ENCODE measurements around the gene MCM3AP.

The MCM3AP gene

DNA sequence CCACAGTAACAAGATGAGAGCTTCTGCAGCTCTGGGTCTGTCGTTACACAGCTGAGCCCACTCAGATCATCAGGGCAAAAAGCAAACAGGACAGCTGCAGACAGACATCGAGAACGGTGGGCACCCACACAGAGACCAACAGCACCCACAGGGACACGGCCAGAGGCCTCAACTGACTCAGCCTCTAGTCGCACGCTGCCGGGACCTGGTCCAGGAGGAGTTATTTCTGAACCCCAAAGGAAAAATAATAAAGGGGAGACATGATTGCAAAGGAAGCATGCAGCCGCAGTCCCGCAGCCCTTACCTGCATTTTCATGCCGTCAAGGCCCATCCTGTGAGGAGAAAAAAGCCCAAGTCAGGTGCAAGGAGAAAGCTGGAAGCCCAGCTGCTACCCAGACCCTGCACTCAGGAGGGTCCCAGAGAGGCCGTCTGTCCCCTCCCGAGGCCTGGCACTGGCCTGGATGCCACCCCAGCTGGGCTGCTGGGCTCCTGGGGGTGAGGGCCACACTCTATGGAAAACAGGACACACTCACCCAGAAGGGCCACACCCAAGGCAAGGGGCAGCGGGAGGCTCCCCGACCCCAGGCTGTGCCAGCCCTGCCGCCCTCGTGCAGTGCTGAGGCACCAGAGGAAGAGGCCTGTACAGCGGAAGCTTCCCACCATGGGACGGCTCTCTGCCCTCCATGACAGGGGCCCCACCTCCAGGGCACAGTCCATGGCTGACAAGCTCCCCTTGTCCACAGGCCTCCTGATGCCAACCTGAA is 72.5 kb downstream of the MCM3AP start:
- no peak for TF ChIP-seq FOXP2 (optimal IDR thresholded peaks at IDR 0.05; ENCODE audit: control extremely low read depth, extremely low read length, insufficient read depth)
- TF ChIP-seq EZH2 (IDR thresholded peaks at IDR 0.05), result no peak
- no peak for TF ChIP-seq POLR2AphosphoS5 (IDR thresholded peaks at IDR 0.05; ENCODE audit: borderline replicate concordance, low read depth, low read length)
- H3K9me3 ChIP-seq (ENCODE audit: low read depth, low read length), result no peaks in the 10 kb centered on the region
- no peak overlapping the region for H3K9ac ChIP-seq (ENCODE audit: insufficient read length)
- no peak overlapping the region for H3K4me3 ChIP-seq
- no peak overlapping the region for H3K27ac ChIP-seq
- H3K36me3 ChIP-seq (ENCODE audit: insufficient read depth, low read length), result peaks cover 33% of the 10 kb centered on the region; the same call in 1 of the 2 replicates
- DNase-seq (ENCODE audit: low read depth, low spot score), result no peak

DNA sequence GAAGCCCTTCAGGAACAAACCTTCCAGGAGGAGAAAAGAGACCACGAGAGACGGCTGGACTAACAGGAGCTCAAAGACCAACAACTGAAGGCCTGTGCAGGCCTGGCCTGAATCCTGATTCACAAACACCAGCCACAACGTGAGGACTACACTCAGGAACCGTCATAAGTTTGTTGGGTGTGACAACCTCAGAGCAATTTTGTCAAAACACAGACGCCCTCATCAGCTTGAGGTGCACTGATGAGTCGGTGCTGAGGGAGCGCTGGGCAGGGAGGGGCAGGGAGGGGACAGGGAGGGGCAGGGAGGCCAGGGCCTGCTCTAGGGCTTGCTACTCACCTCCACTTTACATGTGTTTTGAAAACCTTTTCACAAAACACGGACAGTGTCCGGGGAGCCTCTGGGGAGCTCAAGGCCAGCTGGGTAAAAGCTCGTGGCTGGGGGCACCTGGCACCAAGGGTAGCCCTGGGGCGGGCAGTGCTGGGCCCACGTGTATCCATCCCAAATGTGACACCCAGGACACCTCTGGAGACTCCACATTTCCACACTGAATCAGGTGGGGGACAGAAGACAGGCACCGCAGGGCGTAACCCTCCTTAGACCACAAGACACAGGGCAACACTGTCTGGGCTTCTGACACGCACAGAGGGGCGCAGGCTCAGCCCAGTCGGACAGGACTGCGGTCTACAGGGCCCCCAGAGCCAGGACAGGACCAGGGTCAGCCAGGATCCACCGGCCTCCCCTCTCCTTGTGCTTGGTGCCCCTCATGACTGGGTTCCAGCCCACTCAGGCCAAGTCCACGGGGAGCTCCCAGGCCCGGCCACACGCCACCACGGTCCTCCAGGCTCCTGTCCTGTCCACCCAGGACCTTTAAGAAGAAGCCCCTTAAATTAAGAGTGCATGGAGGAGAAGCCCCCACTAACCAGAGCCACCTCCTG is 73.4 kb downstream of the MCM3AP start:
- Histone ChIP-seq H3K9me3 (ENCODE audit: low read depth, low read length) (no peaks in the 10 kb centered on the region), H3K27ac (0 out of 2 replicates have a peak overlapping the region, but pooled peaks have one; percentile 31), H3K36me3 (ENCODE audit: insufficient read depth, low read length) (peaks cover 40% of the 10 kb centered on the region; the same call in 1 of the 2 replicates), H3K4me3 (no peak overlapping the region), H3K9ac (ENCODE audit: insufficient read length) (no peak overlapping the region)
- DNase-seq (ENCODE audit: low read depth, low spot score), result no peak
- TF ChIP-seq EZH2 (IDR thresholded peaks at IDR 0.05), result no peak
- TF ChIP-seq FOXP2 (optimal IDR thresholded peaks at IDR 0.05; ENCODE audit: control extremely low read depth, extremely low read length, insufficient read depth), result no peak
- no peak for TF ChIP-seq POLR2AphosphoS5 (IDR thresholded peaks at IDR 0.05; ENCODE audit: borderline replicate concordance, low read depth, low read length)

DNA sequence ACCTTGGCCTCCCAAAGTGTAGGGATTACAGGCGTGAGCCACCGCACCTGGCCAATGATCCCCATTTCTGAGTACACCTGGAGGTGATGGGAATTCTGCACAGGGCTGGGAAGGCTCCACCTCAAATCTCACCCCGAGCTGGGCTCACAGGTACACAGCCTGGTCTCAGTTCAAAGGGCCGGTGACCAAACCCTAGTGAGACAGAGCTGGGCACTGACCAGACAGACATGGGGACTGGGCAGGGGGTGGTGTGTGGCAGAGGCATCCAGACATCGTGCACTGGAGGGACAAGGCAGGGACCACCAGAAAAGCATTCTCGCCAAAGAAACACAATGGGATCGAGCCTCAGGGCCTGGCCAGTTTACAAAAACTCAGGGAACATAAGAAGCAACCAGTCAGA is 74.0 kb downstream of the MCM3AP start:
- no peak overlapping the region for H3K4me3 ChIP-seq
- no peak overlapping the region for H3K27ac ChIP-seq
- no peak for TF ChIP-seq POLR2AphosphoS5 (IDR thresholded peaks at IDR 0.05; ENCODE audit: borderline replicate concordance, low read depth, low read length)
- H3K9me3 ChIP-seq (ENCODE audit: low read depth, low read length), result no peaks in the 10 kb centered on the region
- no peak overlapping the region for H3K9ac ChIP-seq (ENCODE audit: insufficient read length)
- DNase-seq (ENCODE audit: low read depth, low spot score), result no peak
- peaks cover 44% of the 10 kb centered on the region; the same call in 1 of the 2 replicates for H3K36me3 ChIP-seq (ENCODE audit: insufficient read depth, low read length)

DNA sequence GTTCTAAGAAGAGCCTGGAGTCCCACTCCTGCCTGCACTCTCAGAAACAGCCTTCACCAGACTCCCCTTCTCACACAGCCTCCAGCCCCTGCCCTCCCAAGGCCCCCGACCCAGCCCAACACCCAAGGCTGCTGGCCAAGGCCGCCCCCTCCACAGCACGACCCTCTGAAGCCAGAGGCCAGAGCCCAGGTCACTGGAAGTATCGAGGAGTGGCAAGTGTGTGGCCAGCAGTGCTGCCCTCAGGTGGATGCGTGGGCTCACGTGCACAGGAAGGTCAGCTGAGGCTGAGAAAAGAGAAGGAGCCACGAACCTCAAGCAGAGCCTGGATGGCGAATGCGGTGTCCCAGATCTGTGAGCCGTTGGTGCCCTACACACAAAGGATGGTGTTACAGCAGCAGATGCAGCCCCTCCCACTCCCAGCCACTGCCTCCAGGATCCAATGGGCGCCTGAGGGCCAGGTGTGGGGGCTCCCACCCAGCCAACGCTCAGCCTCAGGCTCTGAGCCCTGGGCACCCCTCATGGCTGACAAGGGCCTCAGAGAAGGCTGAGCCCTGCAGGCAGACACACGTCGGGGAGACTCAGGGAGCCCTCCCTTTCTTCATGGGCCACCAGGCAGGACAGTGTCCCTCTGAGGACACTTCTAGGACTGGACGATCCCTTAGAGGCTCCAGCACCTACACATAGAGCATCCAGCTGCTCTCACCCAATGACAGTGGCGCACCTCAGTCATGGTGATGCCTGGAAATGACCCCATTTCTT is 74.9 kb downstream of the MCM3AP start:
- Histone ChIP-seq H3K27ac (no peak overlapping the region), H3K9me3 (ENCODE audit: low read depth, low read length) (no peaks in the 10 kb centered on the region), H3K36me3 (ENCODE audit: insufficient read depth, low read length) (peaks cover 49% of the 10 kb centered on the region; the same call in 1 of the 2 replicates), H3K9ac (ENCODE audit: insufficient read length) (no peak overlapping the region), H3K4me3 (no peak overlapping the region)
- TF ChIP-seq FOXP2 (optimal IDR thresholded peaks at IDR 0.05; ENCODE audit: control extremely low read depth, extremely low read length, insufficient read depth) (no peak), EZH2 (IDR thresholded peaks at IDR 0.05) (no peak), POLR2AphosphoS5 (IDR thresholded peaks at IDR 0.05; ENCODE audit: borderline replicate concordance, low read depth, low read length) (no peak)
- no peak for DNase-seq (ENCODE audit: low read depth, low spot score)

DNA sequence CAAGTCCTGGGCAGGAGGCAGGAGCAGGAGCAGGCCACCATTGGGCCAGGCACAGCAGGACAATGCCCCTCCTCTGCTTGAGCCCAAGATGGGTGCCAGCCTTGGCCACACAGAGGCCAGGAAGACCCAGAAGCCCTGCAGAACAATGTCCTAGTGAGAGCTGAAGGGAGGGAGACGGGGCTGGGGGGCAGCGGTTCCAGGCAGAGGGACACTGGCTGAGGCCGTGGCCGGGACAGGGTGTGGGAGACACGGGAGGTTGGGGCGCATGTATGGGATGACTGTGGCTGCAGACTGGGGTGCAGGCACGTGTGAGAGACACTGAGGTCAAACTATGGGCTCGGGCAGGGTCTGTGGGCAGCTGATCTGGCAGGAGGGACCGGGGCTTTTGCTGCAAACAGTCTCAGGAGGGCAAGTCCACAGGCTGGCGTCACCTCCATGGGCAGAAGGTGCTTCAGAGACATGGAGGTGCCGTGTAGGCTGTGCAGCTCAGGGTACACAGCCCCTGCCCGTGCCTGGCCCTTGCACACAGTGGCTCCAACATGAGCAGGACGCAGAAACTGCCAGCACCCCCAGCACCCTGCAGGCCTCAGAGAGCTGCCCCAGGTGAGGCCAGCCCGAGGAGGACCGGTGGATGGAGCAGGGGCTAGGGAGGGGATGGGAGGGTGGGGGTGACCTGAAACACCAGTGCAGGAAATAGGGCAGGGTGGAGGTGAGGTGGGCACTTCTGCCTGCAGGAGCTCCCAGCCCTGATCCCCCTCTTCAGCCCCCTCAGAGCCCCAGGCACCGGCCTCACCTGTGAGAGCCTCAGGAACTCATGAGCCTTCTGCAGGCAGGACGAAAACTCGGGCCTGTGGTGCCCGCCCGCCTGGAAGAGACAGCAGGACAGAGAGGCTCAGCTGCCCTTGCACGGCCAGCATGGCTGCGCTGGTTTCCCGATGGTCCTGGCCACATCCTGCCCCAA is 76.4 kb downstream of the MCM3AP start:
- TF ChIP-seq FOXP2 (optimal IDR thresholded peaks at IDR 0.05; ENCODE audit: control extremely low read depth, extremely low read length, insufficient read depth) (no peak), POLR2AphosphoS5 (IDR thresholded peaks at IDR 0.05; ENCODE audit: borderline replicate concordance, low read depth, low read length) (no peak), EZH2 (IDR thresholded peaks at IDR 0.05) (no peak)
- DNase-seq (ENCODE audit: low read depth, low spot score), result no peak
- H3K9ac ChIP-seq (ENCODE audit: insufficient read length), result no peak overlapping the region
- peaks cover 63% of the 10 kb centered on the region for H3K36me3 ChIP-seq (ENCODE audit: insufficient read depth, low read length)
- no peak overlapping the region for H3K4me3 ChIP-seq
- H3K9me3 ChIP-seq (ENCODE audit: low read depth, low read length), result no peaks in the 10 kb centered on the region
- H3K27ac ChIP-seq, result no peak overlapping the region

DNA sequence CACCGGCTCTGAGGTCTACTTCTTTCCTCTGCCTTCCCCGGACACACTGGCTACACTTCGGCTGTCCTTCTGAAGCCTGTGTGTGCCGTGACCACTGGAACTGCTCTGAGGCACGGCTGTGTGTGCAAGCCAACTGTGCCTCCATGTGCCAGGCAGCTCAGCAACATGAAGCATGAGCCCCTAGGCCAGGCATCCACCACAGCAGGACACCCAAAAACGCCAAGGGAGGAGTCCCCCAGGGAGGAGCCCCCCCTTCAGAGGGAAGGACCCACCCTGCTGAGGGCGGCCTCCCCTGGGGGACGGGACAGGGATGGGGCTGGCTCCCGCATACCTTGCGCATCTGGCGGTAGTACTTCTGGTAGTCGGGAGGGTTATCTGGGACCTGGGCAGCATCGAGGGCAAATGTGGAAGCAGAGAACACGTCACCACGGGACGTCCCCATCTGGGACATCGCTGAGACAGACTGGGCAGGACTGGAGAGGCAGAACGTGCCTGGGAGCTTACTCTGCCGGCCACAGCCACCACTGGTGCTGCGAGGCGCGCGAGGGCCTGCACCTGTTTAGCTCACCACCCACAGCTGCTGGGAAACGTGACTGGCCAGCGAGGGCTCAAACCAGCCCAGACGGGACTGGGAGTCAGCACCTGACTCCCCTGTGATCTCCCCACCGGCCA is 77.4 kb downstream of the MCM3AP start:
- Histone ChIP-seq H3K36me3 (ENCODE audit: insufficient read depth, low read length) (peaks cover 73% of the 10 kb centered on the region), H3K27ac (no peak overlapping the region), H3K9me3 (ENCODE audit: low read depth, low read length) (no peaks in the 10 kb centered on the region), H3K9ac (ENCODE audit: insufficient read length) (no peak overlapping the region), H3K4me3 (no peak overlapping the region)
- no peak for DNase-seq (ENCODE audit: low read depth, low spot score)
- no peak for TF ChIP-seq POLR2AphosphoS5 (IDR thresholded peaks at IDR 0.05; ENCODE audit: borderline replicate concordance, low read depth, low read length)

All from SK-N-MC (cell line).